Measurements from ENCODE around the gene ADGRL3.
"Not testable (repeated sequence)": the region's sequence is repeated elsewhere in the genome, so short reads cannot be mapped to it uniquely, and the experiment has no call there.

Gene ADGRL3

GRCh38 chr4:61805227-61805626 lies 605.1 kb downstream of the ADGRL3 start:
- no peak for DNase-seq (ENCODE audit: low read depth, low spot score)

- DNase-seq (ENCODE audit: low read depth, low spot score) = no peak
These were observed 605.9 kb downstream of the ADGRL3 start for GRCh38 chr4:61805979-61806378.

DNA sequence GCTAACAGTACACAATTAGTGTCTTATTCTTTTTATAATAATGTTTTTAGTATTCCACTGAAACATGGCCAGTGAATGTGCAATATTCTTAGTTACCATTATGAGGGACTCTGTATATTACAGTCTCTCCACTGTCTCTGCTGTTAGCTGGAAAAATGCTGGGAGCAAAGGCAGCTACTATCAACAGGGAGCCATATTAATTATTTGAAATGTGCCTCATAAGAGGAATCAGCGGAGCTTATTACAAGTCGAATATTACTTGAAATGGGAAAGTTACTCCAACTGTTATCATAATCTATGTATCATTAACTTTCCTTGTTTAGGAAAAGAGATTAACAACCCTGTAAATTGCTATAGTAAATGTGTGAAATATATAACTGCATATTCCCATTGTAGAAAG lies 612.0 kb downstream of the ADGRL3 start:
- no peak for DNase-seq (ENCODE audit: low read depth, low spot score)

DNA sequence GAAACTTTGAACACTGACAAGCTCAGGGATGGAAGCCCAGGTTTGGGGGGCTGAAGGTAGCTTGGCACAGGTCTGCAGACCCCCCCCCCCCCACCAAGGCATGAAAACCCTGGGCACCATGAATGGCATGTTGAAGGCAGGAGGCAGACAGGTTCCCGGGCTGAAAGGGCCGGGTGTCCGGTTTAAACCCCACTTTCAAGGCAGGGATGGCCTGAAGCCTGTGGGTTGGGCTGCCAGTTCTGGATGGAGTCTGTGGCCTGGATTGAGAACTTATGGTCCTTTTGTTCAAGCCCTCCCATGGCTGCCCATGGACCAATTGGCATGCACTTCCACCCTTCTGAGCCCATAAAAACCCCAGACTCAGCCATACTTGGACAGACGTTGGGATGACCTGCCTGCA lies 616.9 kb downstream of the ADGRL3 start:
- DNase-seq (ENCODE audit: low read depth, low spot score) = no peak

DNA sequence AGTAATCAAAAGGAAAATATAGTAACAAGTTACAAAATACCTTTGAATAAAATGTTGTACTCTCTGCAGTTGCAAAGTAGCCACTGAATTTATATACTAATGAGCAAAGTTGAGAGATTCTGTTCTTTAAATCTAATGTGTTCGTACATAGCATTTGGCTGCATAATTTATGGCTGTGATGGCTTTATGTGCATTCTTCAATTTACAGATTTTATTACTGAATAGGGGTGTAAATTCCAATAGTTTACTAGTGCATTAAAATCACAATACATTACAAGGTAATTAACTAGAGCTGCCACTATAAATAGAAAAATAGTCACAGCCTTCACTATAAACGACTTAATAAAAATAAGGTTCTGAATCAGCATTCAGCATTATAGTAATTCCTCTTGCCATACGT lies 620.0 kb downstream of the ADGRL3 start:
- no peak for DNase-seq (ENCODE audit: low read depth, low spot score)

DNA sequence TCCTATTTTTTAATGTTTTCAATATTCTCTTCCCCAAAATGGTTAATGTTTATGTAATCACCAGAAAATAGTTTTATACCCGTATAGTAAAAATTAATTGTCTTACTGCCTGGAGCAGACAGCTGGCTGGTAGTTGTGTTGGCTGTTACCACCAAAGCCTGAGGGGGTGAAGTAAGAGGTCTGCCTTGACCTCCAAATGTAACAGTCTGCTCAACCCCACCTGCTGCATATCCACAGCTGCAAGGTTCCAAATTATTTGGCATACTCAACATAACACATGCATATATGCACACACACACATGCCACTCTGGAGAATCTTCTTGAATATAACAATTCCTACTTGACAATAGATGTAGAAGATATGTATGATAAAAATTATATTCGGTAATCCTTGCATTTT lies 624.3 kb downstream of the ADGRL3 start:
- no peak for DNase-seq (ENCODE audit: low read depth, low spot score)

GRCh38 chr4:61827907-61828391 lies 627.8 kb downstream of the ADGRL3 start:
- DNase-seq (ENCODE audit: low read depth, low spot score) = no peak

GRCh38 chr4:61828960-61829359 lies 628.8 kb downstream of the ADGRL3 start:
- no peak for DNase-seq (ENCODE audit: low read depth, low spot score)

- no peak for DNase-seq (ENCODE audit: low read depth, low spot score)
These were observed 631.9 kb downstream of the ADGRL3 start for GRCh38 chr4:61831987-61832386.

GRCh38 chr4:61837395-61837794 lies 637.3 kb downstream of the ADGRL3 start:
- no peak for DNase-seq (ENCODE audit: low read depth, low spot score)

DNA sequence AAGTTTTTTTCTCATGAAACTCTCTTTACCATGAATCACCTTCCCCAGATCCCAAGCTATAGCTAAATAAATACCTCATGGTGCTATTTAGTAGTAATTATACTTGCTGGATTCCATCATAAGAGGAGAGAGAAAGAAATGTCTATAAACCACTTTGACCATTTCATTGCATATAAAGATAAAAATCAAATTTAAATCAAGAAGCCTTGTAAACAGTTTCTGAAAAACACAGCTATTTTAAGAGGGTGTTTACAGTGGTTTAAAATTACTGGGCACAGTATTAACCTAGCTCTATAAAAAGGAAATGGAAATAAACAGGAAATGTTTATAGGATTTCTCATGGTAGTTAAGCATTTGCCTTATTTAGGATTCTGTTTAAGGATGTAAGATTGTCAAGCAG lies 637.9 kb downstream of the ADGRL3 start:
- DNase-seq (ENCODE audit: low read depth, low spot score) = no peak

DNA sequence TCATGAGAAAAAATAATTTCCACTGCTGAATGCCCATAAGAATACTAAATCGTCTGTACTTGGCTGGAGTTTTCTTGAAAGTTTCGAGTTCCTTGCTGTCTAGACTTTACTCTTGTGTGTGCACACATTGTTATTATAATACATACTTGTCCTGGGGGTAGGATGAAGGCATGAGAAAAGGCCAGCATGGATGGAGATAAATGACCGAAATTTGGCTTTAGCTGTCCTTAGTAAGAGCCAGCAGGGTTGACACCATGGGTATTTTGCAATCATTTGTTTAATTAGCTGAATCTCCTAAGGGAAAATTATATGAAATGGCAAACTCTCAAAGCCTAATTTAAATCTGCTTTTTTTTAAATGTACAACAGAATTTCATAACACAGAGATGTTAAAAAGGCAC lies 641.6 kb downstream of the ADGRL3 start:
- no peak for DNase-seq (ENCODE audit: low read depth, low spot score)

GRCh38 chr4:61851126-61851525 lies 651.0 kb downstream of the ADGRL3 start:
- DNase-seq (ENCODE audit: low read depth, low spot score) = no peak

DNA sequence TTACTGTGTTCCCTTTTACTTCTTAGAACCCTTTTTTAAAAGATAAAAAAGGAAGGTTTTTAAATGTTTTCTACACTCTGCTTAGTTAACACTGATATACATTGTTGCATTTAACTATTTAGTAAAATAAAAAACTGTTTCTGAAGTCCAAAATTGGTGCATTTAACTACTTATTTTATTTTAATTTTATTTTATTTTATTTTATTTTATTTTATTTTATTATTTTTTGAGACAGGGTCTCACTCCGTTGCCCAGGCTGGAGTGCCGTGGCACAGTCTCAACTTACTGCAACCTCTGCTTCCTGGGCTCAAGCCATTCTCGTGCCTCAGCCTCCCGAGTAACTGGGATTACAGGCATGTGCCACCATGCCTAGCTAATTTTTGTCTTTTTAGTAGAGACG lies 652.0 kb downstream of the ADGRL3 start:
- DNase-seq (ENCODE audit: low read depth, low spot score) = not testable (repeated sequence)

DNA sequence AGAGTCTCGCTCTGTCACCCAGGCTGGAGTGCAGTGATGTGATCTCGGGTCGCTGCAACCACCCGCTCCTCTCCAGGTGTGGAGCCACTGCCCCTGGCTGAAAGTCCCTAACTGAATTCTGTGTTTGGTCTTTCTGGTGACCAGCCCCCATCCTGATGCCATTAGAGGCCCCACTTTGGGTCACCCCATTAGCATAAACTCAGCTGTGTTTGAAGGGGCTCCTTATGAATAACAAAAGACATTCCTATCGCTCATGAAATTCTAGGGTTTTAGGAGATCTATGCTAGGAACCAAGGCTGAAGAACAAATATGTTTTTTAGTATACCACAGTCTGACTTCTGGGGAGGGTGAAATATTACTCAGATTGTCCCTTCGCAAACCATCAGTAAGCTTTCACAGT lies 652.9 kb downstream of the ADGRL3 start:
- no peak for DNase-seq (ENCODE audit: low read depth, low spot score)

- no peak for DNase-seq (ENCODE audit: low read depth, low spot score)
These were observed 660.2 kb downstream of the ADGRL3 start for GRCh38 chr4:61860376-61860775.

GRCh38 chr4:61864286-61864685 lies 664.2 kb downstream of the ADGRL3 start:
- no peak for DNase-seq (ENCODE audit: low read depth, low spot score)

GRCh38 chr4:61866378-61867030 lies 666.4 kb downstream of the ADGRL3 start:
- DNase-seq (ENCODE audit: low read depth, low spot score) = no peak

GRCh38 chr4:61872983-61873382 lies 672.9 kb downstream of the ADGRL3 start:
- no peak for DNase-seq (ENCODE audit: low read depth, low spot score)

GRCh38 chr4:61877266-61877665 lies 677.1 kb downstream of the ADGRL3 start:
- no peak for DNase-seq (ENCODE audit: low read depth, low spot score)

- DNase-seq (ENCODE audit: low read depth, low spot score) = no peak
These were observed 677.8 kb downstream of the ADGRL3 start for GRCh38 chr4:61877893-61878292.

DNA sequence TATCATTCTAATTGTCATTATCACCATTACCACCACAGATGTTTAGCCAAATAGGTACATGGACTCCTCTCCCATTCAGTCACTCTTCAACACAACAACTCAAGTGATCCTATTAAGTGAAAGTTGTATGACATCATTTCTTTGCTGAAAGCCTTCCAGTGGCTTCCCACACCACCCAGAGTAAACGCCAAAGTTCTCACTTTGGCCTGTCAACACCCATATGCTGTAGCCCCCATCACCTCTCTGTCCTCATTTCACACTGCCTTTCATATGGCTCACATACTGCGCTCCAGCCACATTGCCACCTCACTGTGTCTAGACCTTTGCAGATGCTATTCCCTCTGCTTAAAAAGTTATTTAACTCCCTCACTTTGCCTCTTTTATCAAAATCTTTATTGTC lies 682.3 kb downstream of the ADGRL3 start:
- no peak for DNase-seq (ENCODE audit: low read depth, low spot score)

DNA sequence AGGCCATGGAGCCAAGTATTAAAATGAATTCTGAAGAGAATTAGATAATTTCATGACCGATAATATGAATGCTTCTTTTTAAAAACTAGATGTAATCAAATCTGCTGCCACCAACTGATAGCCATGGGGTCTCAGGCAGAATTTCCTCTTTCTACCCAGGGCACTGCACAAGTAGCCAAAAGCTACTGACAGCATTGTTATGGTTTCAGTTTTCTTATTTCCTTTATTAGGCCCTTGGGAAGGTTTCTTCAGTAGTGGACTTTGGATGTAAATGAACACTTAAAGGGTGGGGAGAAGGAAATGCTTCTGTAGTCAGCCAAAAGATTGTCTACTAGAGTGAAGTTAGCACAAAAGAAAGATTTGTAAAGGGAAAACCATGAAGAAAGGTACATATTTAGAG lies 686.0 kb downstream of the ADGRL3 start:
- no peak for DNase-seq (ENCODE audit: low read depth, low spot score)

DNA sequence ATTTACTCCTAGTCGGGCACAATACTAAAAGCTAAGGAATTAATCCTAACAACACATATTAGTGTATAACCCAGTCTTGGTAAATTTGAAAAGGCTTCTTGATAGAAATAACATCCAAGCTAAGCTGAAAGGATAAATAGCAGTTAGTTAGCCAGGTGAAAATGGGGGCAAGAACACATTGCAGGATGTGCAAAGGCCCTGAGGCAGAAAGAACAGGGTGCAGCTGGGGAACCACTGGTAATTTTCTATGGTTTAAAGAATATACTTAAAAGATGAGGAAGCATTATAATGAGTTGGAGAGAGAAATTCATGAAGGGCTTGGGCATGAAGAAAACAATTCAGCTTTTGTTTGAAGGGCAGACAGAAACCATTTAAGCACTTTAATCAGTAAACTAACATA lies 689.0 kb downstream of the ADGRL3 start:
- no peak for DNase-seq (ENCODE audit: low read depth, low spot score)

Measured in activated CD4-positive, CD25-positive, alpha-beta regulatory T cell treated with anti-CD3 and anti-CD28 coated beads, Interleukin-2, amount 50 U/mL, for 16 hours (primary cell).